DOHH2 (cell line): Measurements from ENCODE around the gene VWDE.
A peak's percentile ranks its signal among the peaks of the same experiment; 100 is the strongest.

Experiments
- H3F3A ChIP-seq: fragments of 200-600 bp; sonication (generic), shearing (Covaris generic); 2 replicates; pipeline ENCODE4 v1.6.0; 2016; ENCODE audit warnings: antibody characterized with exemption, mild to moderate bottlenecking; ENCODE audit not compliant: control insufficient read depth, insufficient read depth
- H3K27ac ChIP-seq: fragments of 200-600 bp; sonication (generic); 2 replicates; pipeline ENCODE4 v1.5.1; 2014; ENCODE audit warnings: low read depth, mild to moderate bottlenecking, low read length, moderate library complexity
- H3K27me3 ChIP-seq: fragments of 200-600 bp; sonication (generic); 2 replicates; pipeline ENCODE4 v1.6.1; 2014; ENCODE audit warnings: mild to moderate bottlenecking, low read length, mixed read lengths; ENCODE audit not compliant: control insufficient read depth
- H3K36me3 ChIP-seq: fragments of 200-600 bp; sonication (generic); 2 replicates; pipeline ENCODE4 v1.6.1; 2014; ENCODE audit warnings: mild to moderate bottlenecking, low read length, moderate library complexity, mixed read lengths; ENCODE audit not compliant: control insufficient read depth
- H3K4me1 ChIP-seq: fragments of 200-600 bp; sonication (generic); 2 replicates; pipeline ENCODE4 v1.6.1; 2014; ENCODE audit warnings: mild to moderate bottlenecking, low read length, mixed read lengths; ENCODE audit not compliant: control insufficient read depth
- H3K4me2 ChIP-seq: fragments of 200-600 bp; sonication (generic); 2 replicates; pipeline ENCODE4 v1.6.0; 2014; ENCODE audit warnings: mild to moderate bottlenecking, low read length, moderate library complexity
- H3K4me3 ChIP-seq: fragments of 200-600 bp; sonication (generic); 2 replicates; pipeline ENCODE4 v1.5.1; 2014; ENCODE audit warnings: mild to moderate bottlenecking, low read length, mixed read lengths
- H3K79me2 ChIP-seq: fragments of 200-600 bp; sonication (generic); 2 replicates; pipeline ENCODE4 v1.6.1; 2014; ENCODE audit warnings: mild to moderate bottlenecking, low read length, mixed read lengths; ENCODE audit not compliant: control insufficient read depth
- H3K9me2 ChIP-seq: fragments of 200-600 bp; sonication (generic); replicated peaks from 2 replicates; pipeline ENCODE4 v1.6.1; 2014; ENCODE audit warnings: mild to moderate bottlenecking, low read length, mixed read lengths; ENCODE audit not compliant: control insufficient read depth
- H3K9me3 ChIP-seq: fragments of 200-600 bp; sonication (generic); 2 replicates; pipeline ENCODE4 v1.6.1; 2014; ENCODE audit warnings: antibody characterized with exemption, low read length, mixed read lengths; ENCODE audit not compliant: control insufficient read depth, insufficient read depth
- H4K20me1 ChIP-seq: fragments of 200-600 bp; sonication (generic); 2 replicates; pipeline ENCODE4 v1.6.0; 2014; ENCODE audit warnings: low read depth, mild to moderate bottlenecking, antibody characterized with exemption, low read length, moderate library complexity; ENCODE audit not compliant: control insufficient read depth, insufficient read depth
- CTCF ChIP-seq: fragments of 200-600 bp; sonication (generic); IDR thresholded peaks from one replicate; pipeline ENCODE4 v1.5.1; 2014; ENCODE audit warnings: antibody characterized with exemption, mild to moderate bottlenecking, low read depth, low read length; ENCODE audit not compliant: poor library complexity, severe bottlenecking
- EZH2phosphoT487 ChIP-seq: fragments of 200-600 bp; sonication (generic); IDR thresholded peaks from 2 replicates; pipeline ENCODE4 v1.6.1; 2017; ENCODE audit warnings: borderline replicate concordance, mild to moderate bottlenecking, antibody characterized with exemption, low read length, moderate library complexity, mixed read lengths

Gene VWDE

DNA sequence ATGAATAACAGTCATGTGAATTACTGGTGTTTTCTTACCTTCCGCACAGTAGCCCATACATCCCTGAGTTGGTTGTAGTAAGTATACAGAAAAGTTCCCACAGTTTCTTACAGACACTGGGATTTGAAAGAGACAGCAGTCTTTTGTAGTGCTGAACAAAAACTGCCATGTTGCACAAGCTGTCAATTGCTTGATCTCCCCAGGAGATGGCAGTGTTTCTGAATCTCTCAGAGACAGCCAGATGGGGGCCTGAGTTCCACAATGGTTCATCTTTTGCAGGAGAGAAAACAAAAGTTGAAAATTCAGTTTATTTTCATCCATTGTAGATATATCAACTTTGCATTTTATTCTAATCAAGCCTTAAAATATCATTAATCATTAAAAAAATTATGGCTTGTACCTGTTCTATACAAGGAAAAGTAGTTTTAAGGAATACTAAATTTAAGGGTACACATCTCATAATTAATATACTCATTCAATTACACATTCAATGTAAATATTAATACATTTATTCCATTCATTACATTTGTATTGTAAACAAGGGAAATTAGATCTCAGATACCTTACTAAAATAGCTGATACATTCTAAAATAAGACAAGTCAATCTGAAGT lies 14.5 kb downstream of the VWDE start:
- Histone ChIP-seq H3K79me2 (no peaks in the 10 kb centered on the region), H3K9me3 (no peaks in the 10 kb centered on the region), H4K20me1 (no peaks in the 10 kb centered on the region), H3F3A (no peaks in the 10 kb centered on the region), H3K36me3 (no peaks in the 10 kb centered on the region), H3K27ac (no peak overlapping the region), H3K9me2 (no peaks in the 10 kb centered on the region), H3K27me3 (no peaks in the 10 kb centered on the region), H3K4me2 (no peak overlapping the region), H3K4me1 (no peaks in the 10 kb centered on the region), H3K4me3 (no peak overlapping the region)
- peak; percentile 88 for TF ChIP-seq CTCF
- no peak for TF ChIP-seq EZH2phosphoT487

- H3K79me2 ChIP-seq, result no peaks in the 10 kb centered on the region
- no peak overlapping the region for H3K4me2 ChIP-seq
- H3K27me3 ChIP-seq, result no peaks in the 10 kb centered on the region
- TF ChIP-seq EZH2phosphoT487 (no peak), CTCF (no peak)
- no peaks in the 10 kb centered on the region for H3K4me1 ChIP-seq
- H4K20me1 ChIP-seq, result no peaks in the 10 kb centered on the region
- H3K9me3 ChIP-seq, result no peaks in the 10 kb centered on the region
- H3K27ac ChIP-seq, result no peak overlapping the region
- H3F3A ChIP-seq, result 0 out of 2 replicates have a peak, but pooled peaks cover 3% of the 10 kb centered on the region
- no peaks in the 10 kb centered on the region for H3K9me2 ChIP-seq
- no peaks in the 10 kb centered on the region for H3K36me3 ChIP-seq
- no peak overlapping the region for H3K4me3 ChIP-seq
These were observed 17.3 kb downstream of the VWDE start for GRCh38 chr7:12386313-12386740.

DNA sequence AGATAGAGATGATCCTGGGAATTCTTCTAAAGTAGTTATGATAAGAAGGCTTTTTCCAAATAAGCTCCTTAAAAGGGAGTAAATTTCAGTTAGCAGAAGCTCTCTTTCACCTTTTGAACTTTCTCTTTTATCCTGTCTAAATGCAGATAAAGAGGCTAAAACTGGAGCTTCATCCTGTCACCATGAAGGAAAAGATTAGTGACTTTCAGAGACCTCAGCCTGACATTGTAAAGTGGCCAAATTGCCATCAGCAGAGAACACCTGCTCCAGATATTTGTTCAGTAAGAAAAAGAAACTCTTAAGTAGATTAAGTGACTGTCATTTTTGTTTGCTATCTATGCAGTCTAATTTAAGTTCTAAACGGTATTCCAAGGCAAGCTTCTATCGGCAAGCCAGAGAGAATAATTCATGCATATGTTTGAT lies 18.3 kb downstream of the VWDE start:
- no peaks in the 10 kb centered on the region for H3K9me3 ChIP-seq
- no peaks in the 10 kb centered on the region for H3K9me2 ChIP-seq
- H3K27me3 ChIP-seq, result no peaks in the 10 kb centered on the region
- H3F3A ChIP-seq, result 0 out of 2 replicates have a peak, but pooled peaks cover 3% of the 10 kb centered on the region
- no peaks in the 10 kb centered on the region for H3K79me2 ChIP-seq
- no peak overlapping the region for H3K27ac ChIP-seq
- H3K4me1 ChIP-seq, result no peaks in the 10 kb centered on the region
- no peaks in the 10 kb centered on the region for H4K20me1 ChIP-seq
- TF ChIP-seq CTCF, result no peak
- no peak for TF ChIP-seq EZH2phosphoT487
- no peaks in the 10 kb centered on the region for H3K36me3 ChIP-seq
- no peak overlapping the region for H3K4me2 ChIP-seq
- no peak overlapping the region for H3K4me3 ChIP-seq
